ENCODE results near the gene DSG4.
A peak's percentile ranks its signal among the peaks of the same experiment; 100 is the strongest.
"Not testable (repeated sequence)": the region's sequence is repeated elsewhere in the genome, so short reads cannot be mapped to it uniquely, and the experiment has no call there.

The DSG4 gene, protein sequence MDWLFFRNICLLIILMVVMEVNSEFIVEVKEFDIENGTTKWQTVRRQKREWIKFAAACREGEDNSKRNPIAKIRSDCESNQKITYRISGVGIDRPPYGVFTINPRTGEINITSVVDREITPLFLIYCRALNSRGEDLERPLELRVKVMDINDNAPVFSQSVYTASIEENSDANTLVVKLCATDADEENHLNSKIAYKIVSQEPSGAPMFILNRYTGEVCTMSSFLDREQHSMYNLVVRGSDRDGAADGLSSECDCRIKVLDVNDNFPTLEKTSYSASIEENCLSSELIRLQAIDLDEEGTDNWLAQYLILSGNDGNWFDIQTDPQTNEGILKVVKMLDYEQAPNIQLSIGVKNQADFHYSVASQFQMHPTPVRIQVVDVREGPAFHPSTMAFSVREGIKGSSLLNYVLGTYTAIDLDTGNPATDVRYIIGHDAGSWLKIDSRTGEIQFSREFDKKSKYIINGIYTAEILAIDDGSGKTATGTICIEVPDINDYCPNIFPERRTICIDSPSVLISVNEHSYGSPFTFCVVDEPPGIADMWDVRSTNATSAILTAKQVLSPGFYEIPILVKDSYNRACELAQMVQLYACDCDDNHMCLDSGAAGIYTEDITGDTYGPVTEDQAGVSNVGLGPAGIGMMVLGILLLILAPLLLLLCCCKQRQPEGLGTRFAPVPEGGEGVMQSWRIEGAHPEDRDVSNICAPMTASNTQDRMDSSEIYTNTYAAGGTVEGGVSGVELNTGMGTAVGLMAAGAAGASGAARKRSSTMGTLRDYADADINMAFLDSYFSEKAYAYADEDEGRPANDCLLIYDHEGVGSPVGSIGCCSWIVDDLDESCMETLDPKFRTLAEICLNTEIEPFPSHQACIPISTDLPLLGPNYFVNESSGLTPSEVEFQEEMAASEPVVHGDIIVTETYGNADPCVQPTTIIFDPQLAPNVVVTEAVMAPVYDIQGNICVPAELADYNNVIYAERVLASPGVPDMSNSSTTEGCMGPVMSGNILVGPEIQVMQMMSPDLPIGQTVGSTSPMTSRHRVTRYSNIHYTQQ

GRCh38 chr18:31376477-31376876 lies at the start of gene DSG4:
DSG4 (plus strand) TSS chr18:31376777; CDS start chr18:31376912, 135 bp downstream.
- no peak for DNase-seq (ENCODE audit: low read depth, low spot score)

DNA sequence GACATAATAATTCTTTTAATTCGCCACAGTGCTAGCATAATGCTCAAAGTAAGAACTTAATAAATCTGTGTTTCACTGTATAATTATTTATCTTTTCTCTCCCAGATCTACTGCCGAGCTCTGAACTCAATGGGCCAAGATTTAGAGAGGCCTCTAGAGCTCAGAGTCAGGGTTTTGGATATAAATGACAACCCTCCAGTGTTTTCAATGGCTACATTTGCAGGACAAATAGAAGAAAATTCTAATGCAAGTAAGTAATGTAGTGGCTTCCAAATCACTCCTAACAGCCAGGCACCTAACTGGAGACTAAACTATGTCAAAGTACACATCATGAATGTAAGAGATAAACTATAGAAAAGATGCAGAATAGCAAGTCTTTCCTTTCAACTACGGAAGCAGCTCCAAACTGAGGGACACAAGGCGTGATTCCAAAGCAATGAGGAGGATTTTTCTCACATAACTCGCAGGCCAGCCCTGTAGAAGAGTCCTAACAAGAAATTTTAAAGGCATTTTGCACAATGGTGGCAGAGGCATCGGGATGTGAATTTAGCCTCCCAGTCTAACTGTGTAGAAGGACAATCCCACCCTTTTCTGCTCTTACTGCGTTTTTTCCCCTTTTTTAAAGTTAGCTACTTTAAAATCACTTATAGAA lies 46.7 kb upstream of the DSG4 start:
- peak; percentile 7 for DNase-seq (ENCODE audit: low read depth, low spot score)

- no peak for DNase-seq (ENCODE audit: low read depth, low spot score)
Measured at GRCh38 chr18:31343454-31343853, 33.1 kb upstream of the DSG4 start.

DNA sequence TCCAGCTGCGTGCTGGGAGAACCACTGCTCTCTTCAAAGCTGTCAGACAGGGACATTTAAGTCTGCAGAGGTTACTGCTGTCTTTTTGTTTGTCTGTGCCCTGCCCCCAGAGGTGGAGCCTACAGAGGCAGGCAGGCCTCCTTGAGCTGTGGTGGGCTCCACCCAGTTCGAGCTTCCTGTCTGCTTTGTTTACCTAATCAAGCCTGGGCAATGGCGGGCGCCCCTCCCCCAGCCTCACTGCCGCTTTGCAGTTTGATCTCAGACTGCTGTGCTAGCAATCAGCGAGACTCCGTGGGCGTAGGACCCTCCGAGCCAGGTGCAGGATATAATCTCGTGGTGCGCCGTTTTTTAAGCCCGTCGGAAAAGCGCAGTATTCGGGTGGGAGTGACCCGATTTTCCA lies 23.2 kb upstream of the DSG4 start:
- DNase-seq (ENCODE audit: low read depth, low spot score) = not testable (repeated sequence)

DNA sequence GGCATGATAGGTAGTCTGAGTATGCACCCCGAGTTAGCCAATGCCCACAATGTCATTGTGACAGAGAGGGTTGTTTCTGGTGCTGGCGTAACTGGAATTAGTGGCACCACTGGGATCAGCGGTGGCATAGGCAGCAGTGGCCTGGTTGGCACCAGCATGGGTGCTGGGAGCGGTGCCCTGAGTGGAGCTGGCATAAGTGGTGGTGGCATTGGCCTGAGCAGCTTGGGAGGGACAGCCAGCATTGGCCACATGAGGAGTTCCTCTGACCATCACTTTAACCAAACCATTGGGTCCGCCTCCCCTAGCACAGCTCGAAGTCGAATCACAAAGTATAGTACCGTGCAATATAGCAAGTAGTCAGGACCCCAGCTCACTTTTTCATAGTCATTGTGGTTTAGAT lies 21.6 kb upstream of the DSG4 start:
- no peak for DNase-seq (ENCODE audit: low read depth, low spot score)

DNA sequence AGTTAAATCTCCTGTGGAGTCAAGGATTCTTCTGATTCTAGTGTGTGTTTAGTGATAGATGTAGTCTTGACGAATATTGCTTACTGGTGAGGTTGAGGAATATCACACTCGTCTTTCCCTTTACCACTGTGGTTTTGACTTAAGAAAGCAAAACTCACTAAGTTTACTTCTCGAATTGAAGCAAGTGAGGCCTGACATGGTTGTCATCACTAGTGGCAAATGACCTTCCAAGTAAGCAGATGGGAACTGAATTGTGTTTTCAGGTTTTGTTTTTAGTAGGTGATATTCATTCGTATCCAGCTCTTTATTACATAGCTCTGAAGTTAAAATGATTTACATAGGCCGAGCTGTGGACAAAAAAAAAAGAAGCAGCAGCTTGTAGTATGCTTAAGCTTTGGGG lies 20.6 kb upstream of the DSG4 start:
- no peak for DNase-seq (ENCODE audit: low read depth, low spot score)

DNA sequence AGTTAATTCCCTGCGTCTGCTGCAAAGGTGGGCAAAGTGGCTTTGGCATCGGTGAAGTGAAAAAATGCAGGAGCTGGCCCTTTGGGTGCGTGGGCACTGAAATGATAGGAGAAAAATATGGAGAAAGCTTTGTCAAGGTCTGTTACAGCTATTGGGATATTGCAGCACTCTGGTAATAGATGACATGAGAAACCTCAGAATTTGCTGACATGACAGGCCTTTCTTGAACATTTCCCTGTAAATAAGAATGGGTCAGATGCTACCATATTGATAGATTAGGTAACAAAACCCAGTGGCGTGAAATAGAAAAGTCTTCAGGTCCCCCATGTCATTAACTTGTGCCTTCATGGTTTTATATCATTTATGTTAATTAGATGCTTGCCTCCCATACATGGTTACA lies 12.4 kb upstream of the DSG4 start:
- DNase-seq (ENCODE audit: low read depth, low spot score) = no peak

- DNase-seq (ENCODE audit: low read depth, low spot score) = no peak
Measured at GRCh38 chr18:31369478-31369877, 7.1 kb upstream of the DSG4 start.

- no peak for DNase-seq (ENCODE audit: low read depth, low spot score)
Measured at GRCh38 chr18:31371989-31372388, 4.6 kb upstream of the DSG4 start.

GRCh38 chr18:31373641-31374040 lies 2.9 kb upstream of the DSG4 start:
- DNase-seq (ENCODE audit: low read depth, low spot score) = no peak

GRCh38 chr18:31380912-31381311 lies 4.3 kb downstream of the DSG4 start:
- DNase-seq (ENCODE audit: low read depth, low spot score) = no peak

DNA sequence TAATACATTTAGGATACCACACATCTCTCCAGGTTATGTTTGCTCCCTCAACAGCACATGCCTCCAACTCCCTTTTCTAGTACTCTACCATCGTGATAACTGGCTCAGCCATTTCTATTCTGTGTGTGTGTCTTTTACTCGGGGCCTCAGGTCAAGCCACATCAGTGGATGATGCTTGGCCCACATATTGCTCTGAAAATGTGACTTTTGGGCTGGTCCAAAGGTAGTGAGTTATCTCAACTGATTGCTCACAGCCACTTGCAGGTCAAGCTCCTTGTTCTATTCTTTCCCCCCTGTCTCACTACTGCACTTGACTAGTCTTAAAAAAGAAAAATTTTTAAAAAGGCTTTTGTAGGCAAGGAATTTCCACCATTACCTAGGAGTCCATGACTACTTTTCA lies 5.5 kb downstream of the DSG4 start:
- no peak for DNase-seq (ENCODE audit: low read depth, low spot score)

- no peak for DNase-seq (ENCODE audit: low read depth, low spot score)
Measured at GRCh38 chr18:31386741-31387140, 10.2 kb downstream of the DSG4 start.

GRCh38 chr18:31393286-31393685 lies 16.7 kb downstream of the DSG4 start:
- no peak for DNase-seq (ENCODE audit: low read depth, low spot score)

- DNase-seq (ENCODE audit: low read depth, low spot score) = no peak
Measured at GRCh38 chr18:31396796-31397612, 20.4 kb downstream of the DSG4 start.

GRCh38 chr18:31398191-31398590 lies 21.6 kb downstream of the DSG4 start:
- no peak for DNase-seq (ENCODE audit: low read depth, low spot score)

- DNase-seq (ENCODE audit: low read depth, low spot score) = no peak
Measured at GRCh38 chr18:31399306-31400032, 22.9 kb downstream of the DSG4 start.

DNA sequence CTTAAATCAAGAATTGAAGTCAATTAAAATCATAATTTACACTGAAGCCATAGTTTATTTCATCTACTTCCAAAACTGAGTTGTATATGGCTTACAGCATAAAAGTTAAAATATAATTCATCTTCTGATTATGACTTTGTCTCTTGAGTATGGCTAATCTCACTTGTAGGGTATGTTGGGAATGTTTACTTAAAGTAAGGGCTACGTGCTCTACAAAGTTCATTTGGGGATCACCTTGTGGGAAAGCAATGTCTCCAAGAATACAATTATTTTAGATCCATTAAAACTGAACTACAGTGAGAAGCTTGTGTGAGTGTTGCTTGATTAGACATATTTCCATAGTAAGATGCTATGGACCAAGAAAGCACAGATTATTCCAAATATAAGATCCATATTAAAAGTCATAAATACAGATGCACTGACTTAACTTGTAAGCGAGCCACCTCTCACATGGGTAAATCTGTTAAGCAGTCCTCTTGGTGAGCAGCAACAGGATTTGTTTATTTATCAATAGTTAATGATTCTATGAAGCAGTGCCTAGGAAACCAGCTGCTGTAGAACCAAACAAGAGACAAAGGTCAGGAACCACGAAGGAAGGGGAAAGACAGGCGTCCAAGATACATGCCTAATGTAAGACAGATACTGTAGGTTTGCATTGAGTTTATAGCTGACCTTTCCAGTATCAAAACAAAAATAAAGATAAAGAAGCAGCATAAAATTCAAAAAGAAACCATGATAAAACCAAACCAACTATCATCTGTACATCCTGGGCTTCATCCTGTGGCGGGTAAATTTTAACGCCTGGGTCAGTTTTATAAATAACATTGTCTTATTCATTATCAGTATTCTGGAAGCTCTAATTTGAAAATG lies 24.8 kb downstream of the DSG4 start:
- DNase-seq (ENCODE audit: low read depth, low spot score) = no peak

DNA sequence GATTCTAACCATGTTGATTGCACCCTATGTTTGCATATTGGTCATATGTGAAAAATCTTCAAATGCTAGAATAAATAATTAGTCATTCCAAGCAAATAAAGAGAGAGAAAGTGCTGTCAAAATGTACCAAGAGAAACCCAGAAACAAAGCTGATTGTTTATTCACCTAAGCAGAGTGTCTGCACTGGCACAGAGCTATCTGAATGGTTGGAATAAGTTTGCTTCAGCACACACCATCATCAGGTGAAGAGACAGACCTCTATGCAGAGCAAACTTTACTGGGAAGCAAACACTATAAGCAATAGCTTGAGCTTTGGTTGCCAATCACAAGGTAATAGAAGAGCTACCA lies 25.4 kb downstream of the DSG4 start:
- DNase-seq (ENCODE audit: low read depth, low spot score) = no peak

DNA sequence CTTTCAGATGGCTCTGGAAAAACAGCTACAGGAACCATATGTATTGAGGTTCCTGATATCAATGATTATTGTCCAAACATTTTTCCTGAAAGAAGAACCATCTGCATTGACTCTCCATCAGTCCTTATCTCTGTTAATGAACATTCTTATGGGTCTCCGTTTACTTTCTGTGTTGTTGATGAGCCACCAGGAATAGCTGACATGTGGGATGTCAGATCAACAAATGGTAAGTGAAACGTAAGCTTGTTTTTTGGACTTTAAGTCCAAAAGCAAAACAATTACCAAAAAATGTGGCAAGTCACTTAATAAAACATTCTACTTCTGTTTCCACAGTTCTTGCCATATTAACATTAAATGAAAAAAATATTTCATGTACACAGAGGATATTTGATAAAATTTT lies 26.8 kb downstream of the DSG4 start:
- no peak for DNase-seq (ENCODE audit: low read depth, low spot score)

All from iPS DF 19.7 (cell line).